ENCODE data around the gene BABAM2. TPM values are rescaled to one million over a fixed set of nuclear protein-coding genes. Genes with fewer than 3 reads are reported as not detected.
"Not testable (repeated sequence)": the region's sequence is repeated elsewhere in the genome, so short reads cannot be mapped to it uniquely, and the experiment has no call there.

BABAM2 gene
- total and polyA plus RNA-seq, 2 of the 4 experiments (the other 2 are of a cell fraction): 20.9 to 23.1 TPM

DNA sequence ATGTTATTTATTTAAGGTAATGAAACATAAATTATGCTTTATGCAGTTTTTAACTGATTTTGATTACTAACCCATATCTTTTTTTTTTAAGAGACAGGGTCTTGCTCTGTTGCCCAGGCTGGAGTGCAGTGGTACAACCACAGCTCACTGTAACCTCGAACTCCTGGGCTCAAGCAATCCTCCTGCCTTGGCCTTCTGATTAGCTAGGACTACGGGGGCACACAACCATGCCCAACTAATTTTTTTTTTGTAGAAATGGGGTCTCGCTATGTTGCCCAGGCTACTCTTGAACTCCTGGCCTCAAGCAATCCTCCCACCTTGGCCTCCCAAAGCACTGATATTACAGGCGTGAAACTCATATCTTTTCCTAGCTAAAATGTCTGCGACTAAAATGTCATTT is 26.6 kb upstream of the BABAM2 start:
- H2AFZ ChIP-seq (replicated peaks; ENCODE audit: low read length, poor library complexity); H2BK5ac ChIP-seq (ENCODE audit: low read depth, low read length, poor library complexity, severe bottlenecking); H2AK9ac ChIP-seq (replicated peaks; ENCODE audit: low read depth, low read length, poor library complexity); H4K20me1 ChIP-seq (ENCODE audit: insufficient read depth, low read length); POLR2A ChIA-PET (ENCODE audit: unreplicated experiment); H4K91ac ChIP-seq (ENCODE audit: insufficient read depth, low read depth, low read length); H3K9ac ChIP-seq (ENCODE audit: low read depth, low read length); H3K14ac ChIP-seq (replicated peaks; ENCODE audit: low read depth, low read length); H3K4me3 ChIP-seq (ENCODE audit: insufficient read depth, low read depth, low read length); BruUV-seq (replicated peaks); H4K8ac ChIP-seq (ENCODE audit: low read depth in 2 of 2, low read length in 2 of 2); H3K18ac ChIP-seq (ENCODE audit: low read depth, low read length); H2AK5ac ChIP-seq (ENCODE audit: low read depth, low read length); DNase-seq; H3K9me3 ChIP-seq (ENCODE audit: control insufficient read depth, insufficient read depth, low read length); dilution Hi-C loops (cut with HindIII; ENCODE audit: low sequenced_read_pairs, unreplicated experiment); ATAC-seq (ENCODE audit: low read depth); H3K56ac ChIP-seq (ENCODE audit: extremely low read depth, insufficient read depth, low read length); H3K4me2 ChIP-seq (ENCODE audit: low read depth, low read length); in situ Hi-C loops (cut with MboI; ENCODE audit: low sequenced_read_pairs); H2BK20ac ChIP-seq (ENCODE audit: low read depth, low read length); intact Hi-C loops (cut with micrococcal nuclease); H3K27me3 ChIP-seq (ENCODE audit: control insufficient read depth, insufficient read depth, low read length); H3K36me3 ChIP-seq (ENCODE audit: control insufficient read depth, insufficient read depth, low read length); H3K27ac ChIP-seq (ENCODE audit: insufficient read depth, low read length); H3K9me1 ChIP-seq (ENCODE audit: insufficient read depth, low read length); H3K79me1 ChIP-seq (ENCODE audit: low read depth in 1 of 2, low read length in 2 of 2); H3K4me1 ChIP-seq (ENCODE audit: control insufficient read depth, insufficient read depth, low read length); H4K5ac ChIP-seq (ENCODE audit: low read depth, low read length); H3K23ac ChIP-seq (ENCODE audit: low read depth, low read length): not testable (repeated sequence)
- WGBS, 2 experiments (ENCODE audit: extremely low coverage in 2 of 2, insufficient read length in 1 of 2): no CpG with 5 or more reads among the region's 5 CpGs
- peak overlapping the region; percentile 7; the same call in 1 of the 2 replicates for H3K4ac ChIP-seq (ENCODE audit: low read depth, low read length)
- H2BK120ac ChIP-seq (ENCODE audit: low read depth, low read length): peak overlapping the region; percentile 26; the same call in 1 of the 2 replicates
- 0 out of 3 replicates have a peak overlapping the region, but pooled peaks have one; percentile 42 for H2BK15ac ChIP-seq (ENCODE audit: low read depth, low read length)
- CTCF ChIA-PET: interaction anchor here (0.6 to 1.1 kb wide), 2 partner anchors 13 to 270 kb away, joined by 4 to 10 read pairs; no protein-coding TSS in a partner anchor
